GM21367 (cell line): Measurements from ENCODE around the gene FAM120AOS.

ENCODE experiments used
- ATAC-seq: cut with Tn5 transposase; IDR thresholded peaks from one replicate; pipeline ENCODE4 v1.9.1; 2021; ENCODE audit not compliant: unreplicated experiment

FAM120AOS gene

GRCh38 chr9:93453047-93453914, at the start of gene FAM120AOS:
Gene FAM120AOS, minus strand, starts transcription at chr9:93453581. Its CDS starts 872 bp downstream, at chr9:93452709.
- ATAC-seq, result peak; percentile 51

GRCh38 chr9:93501406-93501805, 48.0 kb upstream of the FAM120AOS start:
- no peak for ATAC-seq

GRCh38 chr9:93500571-93501298, 47.4 kb upstream of the FAM120AOS start:
- ATAC-seq, result no peak

- no peak for ATAC-seq
Observed at GRCh38 chr9:93496285-93496684, 42.9 kb upstream of the FAM120AOS start.

GRCh38 chr9:93493949-93494348, 40.6 kb upstream of the FAM120AOS start:
- ATAC-seq, result no peak

GRCh38 chr9:93492327-93492726, 38.9 kb upstream of the FAM120AOS start:
- no peak for ATAC-seq

- no peak for ATAC-seq
Observed at GRCh38 chr9:93491593-93492232, 38.3 kb upstream of the FAM120AOS start.

GRCh38 chr9:93488244-93488643, 34.9 kb upstream of the FAM120AOS start:
- no peak for ATAC-seq

GRCh38 chr9:93486268-93486667, 32.9 kb upstream of the FAM120AOS start:
- ATAC-seq, result no peak

GRCh38 chr9:93483497-93483896, 30.1 kb upstream of the FAM120AOS start:
- ATAC-seq, result no peak

- no peak for ATAC-seq
Observed at GRCh38 chr9:93480728-93481324, 27.4 kb upstream of the FAM120AOS start.

GRCh38 chr9:93480262-93480661, 26.9 kb upstream of the FAM120AOS start:
- ATAC-seq, result no peak

GRCh38 chr9:93479726-93480125, 26.3 kb upstream of the FAM120AOS start:
- ATAC-seq, result no peak

GRCh38 chr9:93477397-93477796, 24.0 kb upstream of the FAM120AOS start:
- ATAC-seq, result no peak

- ATAC-seq, result no peak
Observed at GRCh38 chr9:93476924-93477323, 23.5 kb upstream of the FAM120AOS start.

- no peak for ATAC-seq
Observed at GRCh38 chr9:93475856-93476255, 22.5 kb upstream of the FAM120AOS start.

- no peak for ATAC-seq
Observed at GRCh38 chr9:93475108-93475507, 21.7 kb upstream of the FAM120AOS start.

GRCh38 chr9:93473411-93473810, 20.0 kb upstream of the FAM120AOS start:
- no peak for ATAC-seq

GRCh38 chr9:93471124-93471523, 17.7 kb upstream of the FAM120AOS start:
- no peak for ATAC-seq

GRCh38 chr9:93470391-93470790, 17.0 kb upstream of the FAM120AOS start:
- no peak for ATAC-seq

GRCh38 chr9:93468763-93469456, 15.5 kb upstream of the FAM120AOS start:
- no peak for ATAC-seq
